Neutrophil (primary cell): Measurements from ENCODE around the gene EPAS1.

Experiments
- H3K27ac ChIP-seq: fragments of 200-600 bp; sonication (generic); 2 replicates; pipeline ENCODE4 v1.5.1; 2016; ENCODE audit warnings: mild to moderate bottlenecking, moderate library complexity
- H3K27me3 ChIP-seq: fragments of 200-600 bp; sonication (generic); 2 replicates; pipeline ENCODE4 v1.6.0; 2016; ENCODE audit warnings: mild to moderate bottlenecking
- H3K36me3 ChIP-seq: fragments of 200-600 bp; sonication (generic); 2 replicates; pipeline ENCODE4 v1.5.1; 2017
- H3K4me1 ChIP-seq, 2 experiments: fragments of 200-600 bp in 1 of 2; sonication (generic) in 1 of 2; 1 replicate in 1 of 2; 2 replicates in 1 of 2; pipeline versions ENCODE4 v1.5.1 to v1.6.1; 2013 to 2016; ENCODE audit warnings: low read depth in 1 of 2, low read length in 1 of 2, mild to moderate bottlenecking in 1 of 2, moderate library complexity in 1 of 2; ENCODE audit not compliant: control insufficient read depth in 1 of 2, insufficient read depth in 1 of 2
- H3K4me3 ChIP-seq, 2 experiments: fragments of 200-600 bp in 1 of 2; sonication (generic) in 1 of 2; 1 replicate in 1 of 2; 2 replicates in 1 of 2; pipeline ENCODE4 v1.5.1; 2013 to 2016; ENCODE audit warnings: low read depth in 1 of 2, low read length in 1 of 2, mild to moderate bottlenecking in 1 of 2, moderate library complexity in 1 of 2
- H3K9me3 ChIP-seq: fragments of 200-600 bp; sonication (generic); 2 replicates; pipeline ENCODE4 v1.5.1; 2016
- TF ChIP-seq, protein P1 (sequence below): fragments of 200-600 bp; sonication (generic); IDR thresholded peaks from 2 replicates; pipeline ENCODE4 v1.5.1; 2016; ENCODE audit warnings: antibody characterized with exemption

Gene EPAS1

DNA sequence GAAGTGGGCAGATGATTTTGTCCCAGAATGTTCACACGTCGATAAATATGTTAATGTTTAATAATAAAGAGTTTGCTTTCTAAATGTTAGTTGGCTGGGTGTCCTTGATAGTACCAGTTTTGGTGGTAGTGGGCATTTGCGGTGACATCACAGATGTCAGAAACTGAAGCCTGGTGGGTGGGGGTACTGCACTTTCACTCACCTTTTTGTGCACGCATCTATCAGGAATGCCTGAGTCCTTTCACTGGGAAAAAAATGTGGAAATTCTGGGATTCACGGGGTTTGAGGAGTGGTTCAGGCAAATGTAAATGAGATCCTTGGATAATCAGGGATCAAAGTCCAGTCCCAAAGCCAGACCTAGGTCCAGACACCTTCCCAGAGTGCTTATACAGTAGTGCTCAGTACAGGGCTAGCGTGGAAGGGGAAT, 3.2 kb downstream of the EPAS1 start:
- peaks cover 92% of the 10 kb centered on the region for H3K27me3 ChIP-seq
- H3K27ac ChIP-seq, result no peak overlapping the region
- H3K9me3 ChIP-seq, result no peaks in the 10 kb centered on the region
- TF ChIP-seq, protein P1, sequence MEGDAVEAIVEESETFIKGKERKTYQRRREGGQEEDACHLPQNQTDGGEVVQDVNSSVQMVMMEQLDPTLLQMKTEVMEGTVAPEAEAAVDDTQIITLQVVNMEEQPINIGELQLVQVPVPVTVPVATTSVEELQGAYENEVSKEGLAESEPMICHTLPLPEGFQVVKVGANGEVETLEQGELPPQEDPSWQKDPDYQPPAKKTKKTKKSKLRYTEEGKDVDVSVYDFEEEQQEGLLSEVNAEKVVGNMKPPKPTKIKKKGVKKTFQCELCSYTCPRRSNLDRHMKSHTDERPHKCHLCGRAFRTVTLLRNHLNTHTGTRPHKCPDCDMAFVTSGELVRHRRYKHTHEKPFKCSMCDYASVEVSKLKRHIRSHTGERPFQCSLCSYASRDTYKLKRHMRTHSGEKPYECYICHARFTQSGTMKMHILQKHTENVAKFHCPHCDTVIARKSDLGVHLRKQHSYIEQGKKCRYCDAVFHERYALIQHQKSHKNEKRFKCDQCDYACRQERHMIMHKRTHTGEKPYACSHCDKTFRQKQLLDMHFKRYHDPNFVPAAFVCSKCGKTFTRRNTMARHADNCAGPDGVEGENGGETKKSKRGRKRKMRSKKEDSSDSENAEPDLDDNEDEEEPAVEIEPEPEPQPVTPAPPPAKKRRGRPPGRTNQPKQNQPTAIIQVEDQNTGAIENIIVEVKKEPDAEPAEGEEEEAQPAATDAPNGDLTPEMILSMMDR, result no peak
- peaks cover 33 to 34% of the 10 kb centered on the region in 2 experiments for H3K4me1 ChIP-seq
- no peak overlapping the region for H3K4me3 ChIP-seq
- no peaks in the 10 kb centered on the region for H3K36me3 ChIP-seq

DNA sequence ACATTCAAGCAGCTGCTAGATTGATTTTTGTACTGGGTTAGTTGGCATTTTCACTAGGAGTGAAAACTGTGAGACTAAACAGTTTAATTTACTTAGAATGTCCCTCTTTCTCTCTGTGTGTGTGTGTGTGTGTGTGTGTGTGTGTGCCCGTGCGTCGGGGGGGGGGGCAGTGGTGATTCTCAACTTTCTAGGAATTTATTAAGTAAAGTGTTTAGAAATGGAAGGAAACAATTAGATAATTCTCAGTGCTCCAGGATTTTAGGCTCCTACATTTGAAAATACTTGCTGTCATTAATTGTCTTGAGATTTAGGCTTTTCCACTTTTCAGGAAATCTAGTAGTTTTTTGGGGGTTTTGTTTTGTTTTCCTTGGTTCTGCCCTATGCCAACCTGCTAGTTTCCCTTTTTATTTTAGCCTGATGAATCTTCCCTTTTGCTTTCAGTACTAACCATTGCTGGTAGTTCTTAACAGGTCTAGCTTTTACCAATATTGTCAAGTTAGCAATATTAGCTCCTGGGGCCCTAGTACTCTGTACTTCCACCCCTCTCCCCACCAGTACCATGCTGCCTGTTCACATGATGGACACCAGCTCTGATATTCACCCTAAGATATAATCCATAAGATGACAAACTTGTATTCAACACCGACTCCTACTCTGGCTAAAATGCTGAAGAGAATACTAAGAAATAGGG, 4.9 kb downstream of the EPAS1 start:
- peaks cover 94% of the 10 kb centered on the region for H3K27me3 ChIP-seq
- H3K4me1 ChIP-seq, result peaks cover 25 to 27% of the 10 kb centered on the region in 2 experiments
- no peak overlapping the region for H3K4me3 ChIP-seq
- H3K27ac ChIP-seq, result no peak overlapping the region
- no peaks in the 10 kb centered on the region for H3K9me3 ChIP-seq
- TF ChIP-seq, protein P1, result no peak
- H3K36me3 ChIP-seq, result no peaks in the 10 kb centered on the region

DNA sequence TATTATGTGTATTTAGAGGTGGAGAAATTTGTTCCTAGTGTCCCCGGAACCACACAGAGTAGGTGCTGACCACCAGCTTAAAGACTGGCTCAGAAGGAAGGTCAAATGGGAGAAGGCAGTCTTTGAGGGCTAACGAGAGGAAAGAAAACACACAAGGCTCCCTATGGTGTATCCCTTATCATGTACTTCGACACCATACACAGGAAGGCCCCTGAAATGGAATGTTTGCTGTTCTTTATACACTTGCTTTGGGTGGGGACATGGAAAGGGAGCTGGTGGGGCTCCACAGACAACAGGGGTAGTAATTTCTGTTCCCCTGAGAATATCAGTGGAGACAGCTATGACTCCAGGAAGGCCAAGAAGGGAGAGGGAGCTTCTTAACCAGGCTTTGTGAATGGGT, 6.0 kb downstream of the EPAS1 start:
- Histone ChIP-seq H3K27me3 (peaks cover 95% of the 10 kb centered on the region), H3K27ac (no peak overlapping the region), H3K4me1 (peaks cover 18 to 21% of the 10 kb centered on the region in 2 experiments), H3K4me3 (no peak overlapping the region), H3K36me3 (no peaks in the 10 kb centered on the region), H3K9me3 (no peaks in the 10 kb centered on the region)
- TF ChIP-seq, protein P1, result no peak

DNA sequence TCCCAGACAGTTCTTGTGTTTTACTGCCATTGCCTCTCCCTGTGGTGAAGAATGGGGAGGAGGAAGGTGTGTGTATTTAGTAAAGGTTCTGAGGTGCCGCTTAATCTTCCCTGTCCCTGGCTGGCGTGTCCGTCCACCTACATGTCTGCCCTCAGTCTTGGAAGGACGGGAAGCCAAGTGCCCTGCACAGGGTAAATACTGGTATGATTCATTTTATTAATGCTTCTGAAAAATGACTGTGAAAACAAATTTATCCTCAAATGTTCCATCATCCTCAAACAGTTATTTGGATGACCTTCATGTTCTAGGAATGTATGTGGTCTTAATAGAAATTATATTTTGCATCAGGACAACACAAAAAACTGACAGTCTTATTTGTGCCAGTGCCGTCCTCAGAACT, 6.6 kb downstream of the EPAS1 start:
- H3K27ac ChIP-seq, result no peak overlapping the region
- H3K4me1 ChIP-seq, result peaks cover 12 to 17% of the 10 kb centered on the region in 2 experiments
- TF ChIP-seq, protein P1, result no peak
- peaks cover 89% of the 10 kb centered on the region for H3K27me3 ChIP-seq
- no peak overlapping the region for H3K4me3 ChIP-seq
- H3K9me3 ChIP-seq, result no peaks in the 10 kb centered on the region
- no peaks in the 10 kb centered on the region for H3K36me3 ChIP-seq

DNA sequence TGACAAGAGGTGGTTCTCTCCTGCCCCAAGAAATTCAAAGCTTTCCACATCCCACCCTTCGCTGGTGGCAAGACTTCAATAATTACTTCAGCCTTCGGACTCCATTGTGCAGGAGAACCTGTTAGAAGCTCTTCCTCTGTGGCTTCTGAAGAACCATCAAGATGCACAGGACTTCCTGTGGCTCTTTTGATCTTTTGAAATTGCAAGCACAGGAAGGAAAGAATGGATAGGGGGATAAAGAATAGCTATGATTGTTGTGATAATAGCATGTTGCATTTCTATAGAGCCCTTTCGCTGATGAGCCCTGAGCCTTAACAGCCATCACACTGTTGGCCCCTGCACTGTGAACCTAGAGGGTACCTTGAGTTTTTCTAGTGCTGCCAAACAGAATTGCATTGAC, 7.4 kb downstream of the EPAS1 start:
- Histone ChIP-seq H3K27me3 (peaks cover 81% of the 10 kb centered on the region), H3K27ac (no peak overlapping the region), H3K9me3 (no peaks in the 10 kb centered on the region), H3K4me1 (peaks cover 4 to 8% of the 10 kb centered on the region in 2 experiments), H3K36me3 (no peaks in the 10 kb centered on the region), H3K4me3 (no peak overlapping the region)
- TF ChIP-seq, protein P1, result no peak
